HEK293 (cell line): ENCODE measurements around the gene GPX1.

Experiments
- CTCF ChIA-PET: fragments of 350-600 bp; formaldehyde crosslinking; extraction: SDS; loops from one replicate; lab custom pipeline; 2021; ENCODE audit warnings: antibody characterized with exemption; lab: Yijun Ruan, JAX
- POLR2A ChIA-PET: fragments of 300-600 bp; formaldehyde crosslinking; extraction: SDS; loops from one replicate; lab custom pipeline; 2020; ENCODE audit warnings: antibody characterized with exemption, inconsistent platforms; lab: Yijun Ruan, JAX
- H3K27ac ChIP-seq: fragments of 200-500 bp; sonication (Bioruptor generic); 2 replicates; pipeline ENCODE4 v1.5.1; 2014; ENCODE audit warnings: low read depth, low read length, control low read depth, inconsistent platforms; ENCODE audit errors: extremely low read depth
- H3K36me3 ChIP-seq, 2 experiments: fragments of 200-500 bp in 1 of 2; sonication (Bioruptor generic) in 1 of 2; 1 replicate in 1 of 2; 2 replicates in 1 of 2; pipeline ENCODE4 v1.5.1; 2014 to 2017; ENCODE audit warnings: inconsistent platforms in 2 of 2, low read length in 2 of 2; ENCODE audit not compliant: control insufficient read depth in 2 of 2, insufficient read depth in 1 of 2
- H3K4me1 ChIP-seq: fragments of 200-500 bp; sonication (Bioruptor generic); 2 replicates; pipeline ENCODE4 v1.5.1; 2014; ENCODE audit warnings: mild to moderate bottlenecking, low read length, inconsistent platforms; ENCODE audit not compliant: control insufficient read depth, insufficient read depth
- H3K4me3 ChIP-seq: 2 replicates; pipeline ENCODE4 v1.5.1; 2011; ENCODE audit warnings: low read depth, mild to moderate bottlenecking, control low read depth, low read length, moderate library complexity
- H3K9me3 ChIP-seq: fragments of 200-500 bp; sonication (Bioruptor generic); 2 replicates; pipeline ENCODE4 v1.5.1; 2014; ENCODE audit warnings: low read depth, low read length, inconsistent platforms; ENCODE audit not compliant: control insufficient read depth, insufficient read depth
- BCL11A ChIP-seq: fragments of 450-650 bp; formaldehyde crosslinking; IDR thresholded peaks from 2 replicates; pipeline ENCODE4 v1.5.1; 2016; ENCODE audit warnings: low read depth, missing biosample characterization, missing genetic modification characterization
- HOXA7 ChIP-seq: sonication (generic); formaldehyde crosslinking; IDR thresholded peaks from 2 replicates; pipeline ENCODE4 v1.8.1; 2022; ENCODE audit warnings: missing genetic modification reagents, borderline replicate concordance
- KLF1 ChIP-seq: fragments of 450-650 bp; formaldehyde crosslinking; IDR thresholded peaks from 2 replicates; pipeline ENCODE4 v1.5.1; 2016; ENCODE audit warnings: missing biosample characterization, missing genetic modification characterization
- SALL2 ChIP-seq: fragments of 450-650 bp; formaldehyde crosslinking; IDR thresholded peaks from 2 replicates; pipeline ENCODE4 v1.5.0; 2017; ENCODE audit warnings: missing biosample characterization, mild to moderate bottlenecking, missing genetic modification characterization, borderline replicate concordance
- ZBTB44 ChIP-seq: fragments of 450-650 bp; IDR thresholded peaks from 2 replicates; pipeline ENCODE4 v1.5.1; 2018; ENCODE audit warnings: missing biosample characterization, mild to moderate bottlenecking, missing genetic modification characterization
- ZNF133 ChIP-seq: fragments of 450-650 bp; formaldehyde crosslinking; IDR thresholded peaks from 2 replicates; pipeline ENCODE4 v1.5.1; 2016; ENCODE audit warnings: missing biosample characterization, missing genetic modification characterization
- ZNF266 ChIP-seq: fragments of 450-650 bp; formaldehyde crosslinking; IDR thresholded peaks from 2 replicates; pipeline ENCODE4 v1.5.1; 2016; ENCODE audit warnings: missing biosample characterization, missing genetic modification characterization, low read depth
- ZNF449 ChIP-seq: fragments of 450-650 bp; formaldehyde crosslinking; IDR thresholded peaks from 2 replicates; pipeline ENCODE4 v1.5.1; 2017; ENCODE audit warnings: missing biosample characterization, mild to moderate bottlenecking, missing genetic modification characterization, moderate library complexity
- ZNF529 ChIP-seq: fragments of 450-650 bp; formaldehyde crosslinking; IDR thresholded peaks from 2 replicates; pipeline ENCODE4 v1.5.1; 2017; ENCODE audit warnings: missing genetic modification characterization, missing biosample characterization; ENCODE audit not compliant: insufficient replicate concordance
- ZNF544 ChIP-seq: fragments of 450-650 bp; formaldehyde crosslinking; IDR thresholded peaks from 2 replicates; pipeline ENCODE4 v1.5.0; 2017; ENCODE audit warnings: missing biosample characterization, missing genetic modification characterization
- ZNF558 ChIP-seq: fragments of 450-650 bp; formaldehyde crosslinking; IDR thresholded peaks from 2 replicates; pipeline ENCODE4 v1.5.1; 2016; ENCODE audit warnings: missing biosample characterization, missing genetic modification characterization
- ZNF561 ChIP-seq: fragments of 450-650 bp; IDR thresholded peaks from 2 replicates; pipeline ENCODE4 v1.5.1; 2018; ENCODE audit warnings: missing biosample characterization, missing genetic modification characterization, borderline replicate concordance
- ZNF610 ChIP-seq: fragments of 450-650 bp; formaldehyde crosslinking; IDR thresholded peaks from 2 replicates; pipeline ENCODE4 v1.5.1; 2016; ENCODE audit warnings: missing biosample characterization, missing genetic modification characterization, borderline replicate concordance
- ZNF677 ChIP-seq: fragments of 450-650 bp; IDR thresholded peaks from 2 replicates; pipeline ENCODE4 v1.5.0; 2018; ENCODE audit warnings: missing biosample characterization, mild to moderate bottlenecking, missing genetic modification characterization, moderate library complexity
- ZNF747 ChIP-seq: fragments of 450-650 bp; formaldehyde crosslinking; IDR thresholded peaks from 2 replicates; pipeline ENCODE4 v1.5.1; 2016; ENCODE audit warnings: missing biosample characterization, missing genetic modification characterization
- ZNF768 ChIP-seq: fragments of 450-650 bp; formaldehyde crosslinking; IDR thresholded peaks from 2 replicates; pipeline ENCODE4 v1.5.1; 2018; ENCODE audit warnings: missing biosample characterization, mild to moderate bottlenecking, missing genetic modification characterization
- ZNF785 ChIP-seq: fragments of 450-650 bp; formaldehyde crosslinking; IDR thresholded peaks from 2 replicates; pipeline ENCODE4 v1.5.1; 2016; ENCODE audit warnings: missing biosample characterization, missing genetic modification characterization
- ZSCAN30 ChIP-seq: fragments of 450-650 bp; IDR thresholded peaks from 2 replicates; pipeline ENCODE4 v1.5.1; 2018; ENCODE audit warnings: missing biosample characterization, mild to moderate bottlenecking, missing genetic modification characterization, moderate library complexity
- ZXDB ChIP-seq: fragments of 450-650 bp; formaldehyde crosslinking; IDR thresholded peaks from 2 replicates; pipeline ENCODE4 v1.5.1; 2016; ENCODE audit warnings: missing biosample characterization, missing genetic modification characterization
- TF ChIP-seq, protein P1 (sequence below): fragments of 450-650 bp; formaldehyde crosslinking; IDR thresholded peaks from 2 replicates; pipeline ENCODE4 v1.5.0; 2017; ENCODE audit warnings: missing biosample characterization, missing genetic modification characterization, borderline replicate concordance
- TF ChIP-seq, protein P2 (sequence below): fragments of 450-650 bp; formaldehyde crosslinking; IDR thresholded peaks from 2 replicates; pipeline ENCODE4 v1.5.1; 2016; ENCODE audit warnings: missing biosample characterization, missing genetic modification characterization

The GPX1 gene

DNA sequence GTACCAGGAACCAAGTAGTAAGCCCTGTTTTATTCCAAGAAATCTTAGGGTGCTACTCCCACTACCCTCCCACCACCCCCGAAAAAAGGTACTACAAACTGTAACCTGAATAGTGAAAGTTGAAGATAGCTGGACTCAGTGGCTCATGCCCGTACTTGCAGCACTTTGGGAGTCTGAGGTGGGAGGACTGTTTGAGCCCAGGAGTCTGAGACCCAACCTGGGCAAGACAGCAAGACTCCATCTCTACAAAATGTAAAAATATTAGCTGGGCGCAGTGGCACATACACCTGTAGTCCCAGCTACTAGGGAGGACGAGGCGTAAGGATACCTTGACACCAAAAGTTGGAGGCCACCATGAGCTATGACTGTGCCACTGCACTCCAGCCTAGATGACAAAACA is 45.7 kb upstream of the GPX1 start:
- POLR2A ChIA-PET = no interaction called here
- Histone ChIP-seq H3K9me3 (no peaks in the 10 kb centered on the region), H3K4me1 (peaks cover 20% of the 10 kb centered on the region), H3K4me3 (no peak overlapping the region), H3K36me3 (peaks cover 3 to 18% of the 10 kb centered on the region in 2 experiments; a peak in 2 of 3 replicates), H3K27ac (no peak overlapping the region)
- CTCF ChIA-PET = no interaction called here
- no peak for TF ChIP-seq ZNF449 (tag by site-specific recombination)
- TF ChIP-seq ZNF768 (tag by site-specific recombination) = no peak
- TF ChIP-seq ZSCAN30 (tag by site-specific recombination) = no peak
- TF ChIP-seq ZNF266 (tag by site-specific recombination) = no peak

DNA sequence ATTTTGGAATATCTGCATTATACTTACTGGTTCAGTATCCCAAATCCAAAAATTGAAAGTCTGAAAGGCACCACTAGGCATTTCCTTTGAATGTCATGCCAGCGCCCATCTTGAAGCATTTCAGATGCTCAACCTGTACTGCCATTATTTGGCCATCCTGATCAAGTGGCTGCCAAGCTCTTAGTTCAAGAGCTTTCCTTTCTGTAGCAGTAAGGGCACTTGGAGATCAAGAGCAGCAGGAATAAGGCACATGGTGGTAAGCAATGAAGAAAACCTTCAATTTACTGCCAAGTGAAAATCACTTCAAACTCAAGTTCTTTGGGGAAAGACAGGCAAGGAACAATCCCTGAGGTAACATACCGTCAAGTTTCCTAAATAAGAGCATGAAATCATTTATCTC is 43.6 kb upstream of the GPX1 start:
- peaks cover 3 to 18% of the 10 kb centered on the region in 2 experiments; a peak in 2 of 3 replicates for H3K36me3 ChIP-seq
- TF ChIP-seq, protein P1, sequence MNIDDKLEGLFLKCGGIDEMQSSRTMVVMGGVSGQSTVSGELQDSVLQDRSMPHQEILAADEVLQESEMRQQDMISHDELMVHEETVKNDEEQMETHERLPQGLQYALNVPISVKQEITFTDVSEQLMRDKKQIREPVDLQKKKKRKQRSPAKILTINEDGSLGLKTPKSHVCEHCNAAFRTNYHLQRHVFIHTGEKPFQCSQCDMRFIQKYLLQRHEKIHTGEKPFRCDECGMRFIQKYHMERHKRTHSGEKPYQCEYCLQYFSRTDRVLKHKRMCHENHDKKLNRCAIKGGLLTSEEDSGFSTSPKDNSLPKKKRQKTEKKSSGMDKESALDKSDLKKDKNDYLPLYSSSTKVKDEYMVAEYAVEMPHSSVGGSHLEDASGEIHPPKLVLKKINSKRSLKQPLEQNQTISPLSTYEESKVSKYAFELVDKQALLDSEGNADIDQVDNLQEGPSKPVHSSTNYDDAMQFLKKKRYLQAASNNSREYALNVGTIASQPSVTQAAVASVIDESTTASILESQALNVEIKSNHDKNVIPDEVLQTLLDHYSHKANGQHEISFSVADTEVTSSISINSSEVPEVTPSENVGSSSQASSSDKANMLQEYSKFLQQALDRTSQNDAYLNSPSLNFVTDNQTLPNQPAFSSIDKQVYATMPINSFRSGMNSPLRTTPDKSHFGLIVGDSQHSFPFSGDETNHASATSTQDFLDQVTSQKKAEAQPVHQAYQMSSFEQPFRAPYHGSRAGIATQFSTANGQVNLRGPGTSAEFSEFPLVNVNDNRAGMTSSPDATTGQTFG (tag by site-specific recombination) = no peak
- TF ChIP-seq, protein P2, sequence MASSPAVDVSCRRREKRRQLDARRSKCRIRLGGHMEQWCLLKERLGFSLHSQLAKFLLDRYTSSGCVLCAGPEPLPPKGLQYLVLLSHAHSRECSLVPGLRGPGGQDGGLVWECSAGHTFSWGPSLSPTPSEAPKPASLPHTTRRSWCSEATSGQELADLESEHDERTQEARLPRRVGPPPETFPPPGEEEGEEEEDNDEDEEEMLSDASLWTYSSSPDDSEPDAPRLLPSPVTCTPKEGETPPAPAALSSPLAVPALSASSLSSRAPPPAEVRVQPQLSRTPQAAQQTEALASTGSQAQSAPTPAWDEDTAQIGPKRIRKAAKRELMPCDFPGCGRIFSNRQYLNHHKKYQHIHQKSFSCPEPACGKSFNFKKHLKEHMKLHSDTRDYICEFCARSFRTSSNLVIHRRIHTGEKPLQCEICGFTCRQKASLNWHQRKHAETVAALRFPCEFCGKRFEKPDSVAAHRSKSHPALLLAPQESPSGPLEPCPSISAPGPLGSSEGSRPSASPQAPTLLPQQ (tag by site-specific recombination) = no peak
- TF ChIP-seq ZNF785 (tag by site-specific recombination) (no peak), ZBTB44 (tag by site-specific recombination) (no peak), ZNF529 (tag by site-specific recombination) (no peak), ZNF610 (no peak), ZNF133 (no peak), ZXDB (tag by site-specific recombination) (no peak), KLF1 (no peak), HOXA7 (CRISPR knock-in tag) (no peak), ZNF558 (no peak), ZNF544 (tag by site-specific recombination) (no peak), ZNF677 (tag by site-specific recombination) (no peak), ZNF747 (tag by site-specific recombination) (no peak), SALL2 (tag by site-specific recombination) (no peak), BCL11A (tag by site-specific recombination) (no peak), ZNF561 (tag by site-specific recombination) (no peak)
- H3K4me1 ChIP-seq = peaks cover 15% of the 10 kb centered on the region
- no peak overlapping the region for H3K27ac ChIP-seq
- CTCF ChIA-PET = interaction anchor here (0.6 to 0.7 kb wide), 3 partner anchors 59 to 527 kb away, joined by 3 read pairs; no protein-coding TSS in a partner anchor
- H3K4me3 ChIP-seq = no peak overlapping the region
- H3K9me3 ChIP-seq = no peaks in the 10 kb centered on the region
- POLR2A ChIA-PET = no interaction called here
